T-cell (primary cell): ENCODE data around the gene ARHGAP15. TPM values are rescaled to one million over a fixed set of nuclear protein-coding genes. Genes with fewer than 3 reads are reported as not detected.

Experiments
- ATAC-seq, 4 experiments: fragments of 200-7000 bp in 3 of 4; fragments of 150-1000 bp in 1 of 4; cut with Tn5 transposase; replicated peaks in 1 of 4; 1 replicate in 3 of 4; 2 replicates in 1 of 4; pipeline ENCODE4 v1.10.0; 2021; ENCODE audit warnings: moderate library complexity in 3 of 4, mild to moderate bottlenecking in 2 of 4, moderate number of reproducible peaks in 1 of 4
- CTCF ChIA-PET, 2 donors: fragments of 300-600 bp; sonication (Branson Sonifier 250); formaldehyde crosslinking; loops; one replicate each; lab custom pipeline; 2022; ENCODE audit warnings: antibody characterized with exemption in 2 of 2; lab: Charles Lee
- POLR2A ChIA-PET, 2 donors: fragments of 300-600 bp; sonication (Branson Sonifier 250); formaldehyde crosslinking; loops; one replicate each; lab custom pipeline; 2022; ENCODE audit warnings: antibody characterized with exemption in 2 of 2; lab: Charles Lee
- DNase-seq, 35 experiments: peaks; one replicate each; pipeline versions ENCODE4 v3.0.0 to v3.0.0-alpha.2; 2013 to 2023
- H3K27ac ChIP-seq: one replicate; pipeline ENCODE4 v1.5.1; 2013; ENCODE audit warnings: low read length
- H3K27me3 ChIP-seq, 2 experiments: replicated peaks in 1 of 2; 1 replicate in 1 of 2; 2 replicates in 1 of 2; pipeline versions ENCODE4 v1.6.1 to v1.7.0; 2013; ENCODE audit warnings: low read length in 1 of 2, mixed read lengths in 1 of 2; ENCODE audit not compliant: control insufficient read depth in 2 of 2, insufficient read depth in 2 of 2; ENCODE audit errors: extremely low read depth in 1 of 2
- H3K36me3 ChIP-seq, 2 donors: 1 replicate in 1 of 2; 2 replicates in 1 of 2; pipeline versions ENCODE4 v1.6.1 to v1.7.0; 2013; ENCODE audit warnings: low read length in 1 of 2; ENCODE audit not compliant: control insufficient read depth in 2 of 2, insufficient read depth in 1 of 2; ENCODE audit errors: extremely low read depth in 1 of 2
- H3K4me1 ChIP-seq, 2 experiments: 1 replicate in 1 of 2; 2 replicates in 1 of 2; pipeline versions ENCODE4 v1.6.1 to v1.7.0; 2013; ENCODE audit warnings: low read length in 2 of 2, mixed read lengths in 1 of 2; ENCODE audit not compliant: insufficient read depth in 2 of 2, control insufficient read depth in 1 of 2; ENCODE audit errors: extremely low read depth in 1 of 2
- H3K4me3 ChIP-seq, 2 donors: 1 replicate in 1 of 2; 2 replicates in 1 of 2; pipeline versions ENCODE4 v1.5.1 to v1.7.0; 2013; ENCODE audit warnings: mild to moderate bottlenecking in 2 of 2, low read length in 1 of 2, moderate library complexity in 1 of 2; ENCODE audit not compliant: control insufficient read depth in 1 of 2; ENCODE audit errors: extremely low read depth in 1 of 2
- H3K9me3 ChIP-seq: 2 replicates; pipeline ENCODE4 v1.7.0; 2013
- H3K27ac Mint-ChIP-seq, 2 donors: one replicate each; pipeline ENCODE4 v1.8.0; 2020 to 2021; ENCODE audit warnings: mild to moderate bottlenecking in 2 of 2, mixed read lengths in 2 of 2
- H3K27me3 Mint-ChIP-seq, 2 donors: one replicate each; pipeline ENCODE4 v1.8.0; 2021 to 2022; ENCODE audit warnings: mixed read lengths in 2 of 2
- H3K36me3 Mint-ChIP-seq: one replicate; pipeline ENCODE4 v1.8.0; 2021; ENCODE audit warnings: mixed read lengths
- H3K4me1 Mint-ChIP-seq, 3 donors: one replicate each; pipeline ENCODE4 v1.8.0; 2020 to 2022; ENCODE audit warnings: mixed read lengths in 3 of 3, mild to moderate bottlenecking in 1 of 3
- H3K4me3 Mint-ChIP-seq, 3 donors: one replicate each; pipeline ENCODE4 v1.8.0; 2020 to 2022; ENCODE audit warnings: mild to moderate bottlenecking in 3 of 3, mixed read lengths in 3 of 3, moderate library complexity in 3 of 3
- H3K9me3 Mint-ChIP-seq, 3 donors: one replicate each; pipeline ENCODE4 v1.8.0; 2020 to 2022; ENCODE audit warnings: mixed read lengths in 3 of 3
- WGBS: methylation state at CpG from one replicate; pipeline ENCODE4 v1.1.5; 2013; ENCODE audit warnings: missing lambda C conversion rate; ENCODE audit not compliant: insufficient coverage; 5-methylcytosine and 5-hydroxymethylcytosine counted together
- total RNA-seq, 35 experiments: library from RNA in 6 of 35; stranded (reverse) in 6 of 35; fragments of 120-200 nt in 1 of 35; gene quantifications; one replicate each; pipeline versions ENCODE4 v1.2.1 to v1.2.4 and lab custom pipeline; 2013 to 2026

Gene ARHGAP15
- total RNA-seq, 5 donors from 2014 or later (not counting 1 experiment from before 2014, with no cell fraction given) = 154 to 271 (median 188) TPM

GRCh38 chr2:143333168-143333791 is 204.1 kb downstream of the ARHGAP15 start:
- Mint-ChIP-seq H3K4me1 (peaks cover 71 to 82% (median 79%) of the 10 kb centered on the region in 3 donors), H3K36me3 (peaks cover 14% of the 10 kb centered on the region), H3K27ac (peak overlapping the region in 1 of 2 donors; percentile 59), H3K4me3 (peak overlapping the region in 1 of 3 donors; percentile 5), H3K9me3 (no peaks in the 10 kb centered on the region), H3K27me3 (no peaks in the 10 kb centered on the region)
- CTCF ChIA-PET = interaction anchor here in 1 of 2 donors (0.6 to 0.7 kb wide), 4 partner anchors 156 to 1022 kb away, joined by 3 to 4 read pairs (median 3); no protein-coding TSS in a partner anchor
- POLR2A ChIA-PET = interaction anchor here (0.6 to 0.8 kb wide), 2 partner anchors 39 to 178 kb away, joined by 3 to 6 read pairs; no protein-coding TSS in a partner anchor
- Histone ChIP-seq H3K27me3 (no peaks in the 10 kb centered on the region), H3K4me3 (no peak overlapping the region), H3K4me1 (peaks cover 4 to 13% of the 10 kb centered on the region in 2 experiments), H3K27ac (no peak overlapping the region), H3K36me3 (peaks cover 0 to 9% of the 10 kb centered on the region in 2 donors), H3K9me3 (no peaks in the 10 kb centered on the region)
- DNase-seq (peak in 1 of 35 experiments; percentile 4), ATAC-seq (no peak)
- WGBS = 94% methylated on average over 2 of the region's 9 CpGs

GRCh38 chr2:143333847-143334246 is 204.6 kb downstream of the ARHGAP15 start:
- POLR2A ChIA-PET = no interaction called here
- no peaks in the 10 kb centered on the region for H3K9me3 Mint-ChIP-seq
- H3K4me1 Mint-ChIP-seq = peaks cover 74 to 80% (median 78%) of the 10 kb centered on the region in 3 donors

GRCh38 chr2:143334837-143335236 is 205.6 kb downstream of the ARHGAP15 start:
- no peak for ATAC-seq
- WGBS = no CpG with 5 or more reads among the region's 4 CpGs
- Histone ChIP-seq H3K9me3 (no peaks in the 10 kb centered on the region), H3K4me1 (peaks cover 0 to 10% of the 10 kb centered on the region in 2 experiments), H3K36me3 (peaks cover 0 to 15% of the 10 kb centered on the region in 2 donors), H3K4me3 (no peak overlapping the region), H3K27me3 (no peaks in the 10 kb centered on the region), H3K27ac (no peak overlapping the region)
- Mint-ChIP-seq H3K9me3 (no peaks in the 10 kb centered on the region), H3K27ac (no peak overlapping the region), H3K4me1 (peaks cover 74 to 80% (median 78%) of the 10 kb centered on the region in 3 donors), H3K36me3 (peaks cover 8% of the 10 kb centered on the region), H3K27me3 (no peaks in the 10 kb centered on the region), H3K4me3 (no peak overlapping the region)
- DNase-seq = no peak
- ChIA-PET POLR2A (no interaction called here), CTCF (no interaction called here)

More at GRCh38 chr2:143333847-143334246, 204.6 kb downstream of the ARHGAP15 start:
- CTCF ChIA-PET = no interaction called here
- ATAC-seq (no peak), DNase-seq (no peak)
- Histone ChIP-seq H3K36me3 (peaks cover 0 to 9% of the 10 kb centered on the region in 2 donors), H3K4me3 (no peak overlapping the region), H3K27ac (no peak overlapping the region), H3K4me1 (peaks cover 4 to 13% of the 10 kb centered on the region in 2 experiments), H3K9me3 (no peaks in the 10 kb centered on the region), H3K27me3 (no peaks in the 10 kb centered on the region)
- peaks cover 14% of the 10 kb centered on the region for H3K36me3 Mint-ChIP-seq
- H3K4me3 Mint-ChIP-seq = no peak overlapping the region
- peak overlapping the region in 1 of 2 donors; percentile 59 for H3K27ac Mint-ChIP-seq
- WGBS = no CpG with 5 or more reads among the region's 1 CpG
- H3K27me3 Mint-ChIP-seq = no peaks in the 10 kb centered on the region

- peaks cover 77 to 78% (median 77%) of the 10 kb centered on the region in 3 donors for H3K4me1 Mint-ChIP-seq
These were observed 207.5 kb downstream of the ARHGAP15 start for GRCh38 chr2:143336719-143337210.

GRCh38 chr2:143341478-143341877 is 212.3 kb downstream of the ARHGAP15 start:
- WGBS = 100% methylated on average over 2 of the region's 2 CpGs
- CTCF ChIA-PET = interaction anchor here in 1 of 2 donors (1.2 kb wide), 1 partner anchor 57 kb away, joined by 4 read pairs; no protein-coding TSS in a partner anchor
- Mint-ChIP-seq H3K36me3 (peaks cover 30% of the 10 kb centered on the region), H3K4me3 (no peak overlapping the region), H3K4me1 (peaks cover 72 to 80% (median 76%) of the 10 kb centered on the region in 3 donors), H3K27me3 (no peaks in the 10 kb centered on the region), H3K27ac (peak overlapping the region in 1 of 2 donors; percentile 50), H3K9me3 (no peaks in the 10 kb centered on the region)
- no peak for ATAC-seq
- H3K27ac ChIP-seq = no peak overlapping the region
- H3K27me3 ChIP-seq = no peaks in the 10 kb centered on the region
- H3K9me3 ChIP-seq = no peaks in the 10 kb centered on the region
- no peak overlapping the region for H3K4me3 ChIP-seq
- DNase-seq = no peak
- H3K36me3 ChIP-seq = peaks cover 0 to 12% of the 10 kb centered on the region in 2 donors
- no peaks in the 10 kb centered on the region for H3K4me1 ChIP-seq
- POLR2A ChIA-PET = no interaction called here

More at GRCh38 chr2:143336719-143337210, 207.5 kb downstream of the ARHGAP15 start:
- ChIA-PET CTCF (no interaction called here), POLR2A (no interaction called here)
- Mint-ChIP-seq H3K4me3 (no peak overlapping the region), H3K27ac (peak overlapping the region in 1 of 2 donors; percentile 11), H3K36me3 (peaks cover 14% of the 10 kb centered on the region), H3K9me3 (no peaks in the 10 kb centered on the region), H3K27me3 (no peaks in the 10 kb centered on the region)
- H3K9me3 ChIP-seq = no peaks in the 10 kb centered on the region
- DNase-seq (no peak), ATAC-seq (no peak)
- no peak overlapping the region for H3K27ac ChIP-seq
- no peak overlapping the region for H3K4me3 ChIP-seq
- peaks cover 0 to 19% of the 10 kb centered on the region in 2 donors for H3K36me3 ChIP-seq
- peaks cover 0 to 6% of the 10 kb centered on the region in 2 experiments for H3K4me1 ChIP-seq
- 100% methylated on average over 1 of the region's 1 CpG for WGBS
- no peaks in the 10 kb centered on the region for H3K27me3 ChIP-seq

- CTCF ChIA-PET = no interaction called here
- Histone ChIP-seq H3K36me3 (peaks cover 0 to 6% of the 10 kb centered on the region in 2 donors), H3K27me3 (no peaks in the 10 kb centered on the region), H3K27ac (no peak overlapping the region), H3K9me3 (no peaks in the 10 kb centered on the region), H3K4me3 (no peak overlapping the region), H3K4me1 (no peaks in the 10 kb centered on the region)
- H3K27me3 Mint-ChIP-seq = no peaks in the 10 kb centered on the region
- peaks cover 56 to 70% (median 59%) of the 10 kb centered on the region in 3 donors for H3K4me1 Mint-ChIP-seq
- DNase-seq (no peak), ATAC-seq (no peak)
- no peak overlapping the region for H3K27ac Mint-ChIP-seq
- WGBS = no CpG with 5 or more reads among the region's 2 CpGs
- H3K9me3 Mint-ChIP-seq = no peaks in the 10 kb centered on the region
- peaks cover 38% of the 10 kb centered on the region for H3K36me3 Mint-ChIP-seq
- POLR2A ChIA-PET = no interaction called here
- H3K4me3 Mint-ChIP-seq = no peak overlapping the region
These were observed 215.6 kb downstream of the ARHGAP15 start for GRCh38 chr2:143344780-143345179.
